A673 (cell line): ENCODE data around the gene ETFA.

Source experiments
- CTCF ChIP-seq: fragments of 300-800, 200-600 bp; sonication (generic); conservative IDR thresholded peaks from 2 replicates; pipeline ENCODE4 v1.5.1; 2017; ENCODE audit warnings: low read depth, mild to moderate bottlenecking, antibody characterized with exemption, low read length, moderate library complexity, mixed read lengths
- EZH2 ChIP-seq: fragments of 200-600 bp; sonication (generic); IDR thresholded peaks from 2 replicates; pipeline ENCODE4 v1.6.1; 2017; ENCODE audit warnings: borderline replicate concordance, low read depth, mild to moderate bottlenecking, mixed read lengths, antibody characterized with exemption, low read length; ENCODE audit not compliant: poor library complexity, severe bottlenecking

DNA sequence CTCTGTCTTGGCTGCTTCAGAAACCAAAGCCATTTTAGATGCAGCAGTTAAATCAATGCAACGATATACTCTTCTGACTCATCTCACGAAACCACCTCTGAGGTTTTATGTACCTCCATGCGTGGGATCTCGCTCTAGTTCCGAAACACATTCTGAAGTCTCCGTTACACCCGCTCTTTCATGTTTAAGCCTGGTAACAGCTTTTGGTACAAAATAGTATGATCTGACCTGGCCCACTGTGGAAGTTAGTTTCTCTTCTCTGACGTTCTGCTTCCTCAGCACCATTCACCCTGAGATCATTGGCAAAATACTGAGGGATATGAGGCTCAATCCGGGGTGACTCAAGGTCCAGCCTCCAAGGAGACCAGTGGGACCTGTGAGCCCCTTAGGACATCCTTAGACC is 129.6 kb downstream of the ETFA start:
- no peak for TF ChIP-seq CTCF
- no peak for TF ChIP-seq EZH2
